HepG2 (cell line): Measurements from ENCODE around the gene LIME1. TPM values are rescaled to one million over a fixed set of nuclear protein-coding genes. Genes with fewer than 3 reads are reported as not detected.

Experiments used
- ETV6 ChIP-seq: sonication (generic); formaldehyde crosslinking; conservative IDR thresholded peaks from 2 replicates; pipeline ENCODE4 v1.4.0; 2020; ENCODE audit warnings: missing genetic modification reagents
- FOSL2 ChIP-seq: sonication (generic); formaldehyde crosslinking; IDR thresholded peaks from 2 replicates; pipeline ENCODE4 v1.4.0; 2020; ENCODE audit warnings: missing genetic modification reagents
- FOXA1 ChIP-seq, 2 experiments: fragments of 450-650 bp in 1 of 2; sonication (generic) in 1 of 2; formaldehyde crosslinking in 1 of 2; IDR thresholded peaks; 2 replicates each; pipeline versions ENCODE4 v1.4.0 to v1.6.1; 2016 to 2020; ENCODE audit warnings: missing genetic modification reagents in 1 of 2
- MBD4 ChIP-seq: IDR thresholded peaks from 2 replicates; pipeline ENCODE4 v1.6.1; 2012; ENCODE audit warnings: low read length, inconsistent platforms, borderline replicate concordance
- MNT ChIP-seq: fragments of 450-650 bp; IDR thresholded peaks from 2 replicates; pipeline ENCODE4 v1.6.1; 2016
- NFE2L2 ChIP-seq: fragments of 150-350 bp; IDR thresholded peaks from 2 replicates; pipeline ENCODE4 v1.6.1; 2014; ENCODE audit warnings: low read length
- TBX3 ChIP-seq: fragments of 450-650 bp; IDR thresholded peaks from 2 replicates; pipeline ENCODE4 v1.6.1; 2017; ENCODE audit warnings: antibody characterized with exemption, mild to moderate bottlenecking, inconsistent platforms, borderline replicate concordance
- ZBTB21 ChIP-seq: sonication (generic); formaldehyde crosslinking; IDR thresholded peaks from 2 replicates; pipeline ENCODE4 v1.4.0; 2020; ENCODE audit warnings: missing genetic modification reagents
- ZKSCAN8 ChIP-seq: IDR thresholded peaks from 2 replicates; pipeline ENCODE4 v1.6.1; 2016; ENCODE audit warnings: borderline replicate concordance, missing genetic modification reagents, missing compliant biosample characterization
- ZNF569 ChIP-seq: sonication (generic); formaldehyde crosslinking; IDR thresholded peaks from 2 replicates; pipeline ENCODE4 v1.5.0; 2020; ENCODE audit warnings: mild to moderate bottlenecking, missing genetic modification reagents, moderate library complexity, borderline replicate concordance
- ZNF720 ChIP-seq: sonication (generic); formaldehyde crosslinking; IDR thresholded peaks from 2 replicates; pipeline ENCODE4 v1.4.0; 2020; ENCODE audit warnings: missing genetic modification reagents
- polyA plus RNA-seq, 8 experiments: library from polyadenylated mRNA; depleted of rRNA in 3 of 8; stranded (reverse) in 7 of 8; unstranded in 1 of 8; fragments of >200 nt; fragmentation: Illumina TruSeq in 4 of 8; extraction: Trizol in 4 of 8; gene quantifications; 2 replicates each; pipeline versions ENCODE4 v1.2.1 to v1.2.3, GENCODE V29; 2011 to 2016; ENCODE audit warnings: low read depth in 4 of 8, missing spikeins in 1 of 8, mixed read lengths in 1 of 8; ENCODE audit not compliant: insufficient read depth in 1 of 8
- total RNA-seq, 5 experiments: library from RNA; depleted of rRNA; stranded (reverse); fragments of >200 nt; fragmentation: Illumina TruSeq; extraction: Trizol; gene quantifications; 2 replicates each; pipeline ENCODE4 v1.2.3, GENCODE V29; 2016; ENCODE audit warnings: low read depth in 1 of 5
- TF ChIP-seq, protein P1 (sequence below): conservative IDR thresholded peaks from 2 replicates; pipeline ENCODE4 v1.6.1; 2018; ENCODE audit warnings: missing genetic modification reagents
- TF ChIP-seq, protein P2 (sequence below), 2 experiments: sonication (generic) in 1 of 2; formaldehyde crosslinking in 1 of 2; IDR thresholded peaks; 2 replicates each; pipeline versions ENCODE4 v1.4.0 to v1.6.1; 2016 to 2020; ENCODE audit warnings: borderline replicate concordance in 1 of 2, low read depth in 1 of 2, mild to moderate bottlenecking in 1 of 2, missing genetic modification reagents in 1 of 2
- TF ChIP-seq, protein P3 (sequence below): sonication (generic); formaldehyde crosslinking; IDR thresholded peaks from 2 replicates; pipeline ENCODE4 v1.4.0; 2020; ENCODE audit warnings: missing genetic modification reagents, mild to moderate bottlenecking, borderline replicate concordance

LIME1 gene
- total and polyA plus RNA-seq, 2 of the 13 experiments (the other 11 are each of a cell fraction or from before 2014, with no cell fraction given) = 13.0 to 61.5 TPM

DNA sequence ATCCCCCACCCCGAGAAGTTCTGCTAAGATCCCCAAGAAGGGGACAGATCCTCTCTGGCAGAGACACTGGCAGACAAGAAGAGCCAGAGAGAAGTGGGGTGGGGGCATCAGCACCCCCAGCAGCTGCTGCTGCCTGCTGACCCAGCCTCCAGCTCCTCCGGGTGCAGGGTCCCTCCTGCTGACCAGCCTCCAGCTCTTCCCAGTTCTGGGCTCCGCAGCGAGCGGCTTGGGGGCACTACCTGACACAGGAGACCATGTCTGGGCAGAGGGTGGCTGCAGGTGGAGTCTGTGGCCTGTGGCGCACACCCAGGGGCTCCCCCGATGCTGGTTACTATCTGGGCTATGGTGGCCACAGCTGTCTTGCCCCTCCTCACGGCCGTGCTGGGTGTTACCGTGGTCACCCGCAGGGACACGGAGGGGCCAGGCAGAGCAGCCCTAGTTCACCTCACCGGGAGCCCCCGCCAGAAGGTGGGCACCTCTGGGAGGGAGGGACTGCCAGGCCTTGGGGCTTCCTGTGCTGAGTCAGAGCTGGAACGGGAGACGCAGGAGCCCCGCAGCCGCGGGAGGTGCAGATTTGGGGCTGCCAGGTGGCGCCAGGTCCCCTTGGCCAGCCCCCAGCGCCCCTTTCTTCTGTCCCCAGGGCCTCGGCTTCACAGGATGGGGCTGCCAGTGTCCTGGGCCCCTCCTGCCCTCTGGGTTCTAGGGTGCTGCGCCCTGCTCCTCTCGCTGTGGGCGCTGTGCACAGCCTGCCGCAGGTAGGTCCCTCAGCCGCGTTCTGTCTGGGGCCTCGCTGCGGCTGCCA, 630 bp downstream of the LIME1 start (continued):
- TF ChIP-seq, protein P1, sequence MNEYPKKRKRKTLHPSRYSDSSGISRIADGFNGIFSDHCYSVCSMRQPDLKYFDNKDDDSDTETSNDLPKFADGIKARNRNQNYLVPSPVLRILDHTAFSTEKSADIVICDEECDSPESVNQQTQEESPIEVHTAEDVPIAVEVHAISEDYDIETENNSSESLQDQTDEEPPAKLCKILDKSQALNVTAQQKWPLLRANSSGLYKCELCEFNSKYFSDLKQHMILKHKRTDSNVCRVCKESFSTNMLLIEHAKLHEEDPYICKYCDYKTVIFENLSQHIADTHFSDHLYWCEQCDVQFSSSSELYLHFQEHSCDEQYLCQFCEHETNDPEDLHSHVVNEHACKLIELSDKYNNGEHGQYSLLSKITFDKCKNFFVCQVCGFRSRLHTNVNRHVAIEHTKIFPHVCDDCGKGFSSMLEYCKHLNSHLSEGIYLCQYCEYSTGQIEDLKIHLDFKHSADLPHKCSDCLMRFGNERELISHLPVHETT (CRISPR knock-in tag) = no peak; the same call in 1 of the 2 replicates
- TF ChIP-seq, protein P2, sequence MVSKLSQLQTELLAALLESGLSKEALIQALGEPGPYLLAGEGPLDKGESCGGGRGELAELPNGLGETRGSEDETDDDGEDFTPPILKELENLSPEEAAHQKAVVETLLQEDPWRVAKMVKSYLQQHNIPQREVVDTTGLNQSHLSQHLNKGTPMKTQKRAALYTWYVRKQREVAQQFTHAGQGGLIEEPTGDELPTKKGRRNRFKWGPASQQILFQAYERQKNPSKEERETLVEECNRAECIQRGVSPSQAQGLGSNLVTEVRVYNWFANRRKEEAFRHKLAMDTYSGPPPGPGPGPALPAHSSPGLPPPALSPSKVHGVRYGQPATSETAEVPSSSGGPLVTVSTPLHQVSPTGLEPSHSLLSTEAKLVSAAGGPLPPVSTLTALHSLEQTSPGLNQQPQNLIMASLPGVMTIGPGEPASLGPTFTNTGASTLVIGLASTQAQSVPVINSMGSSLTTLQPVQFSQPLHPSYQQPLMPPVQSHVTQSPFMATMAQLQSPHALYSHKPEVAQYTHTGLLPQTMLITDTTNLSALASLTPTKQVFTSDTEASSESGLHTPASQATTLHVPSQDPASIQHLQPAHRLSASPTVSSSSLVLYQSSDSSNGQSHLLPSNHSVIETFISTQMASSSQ (IDR thresholded peaks at IDR 0.05; ENCODE audit: low read depth) = no peak
- TF ChIP-seq, protein P2 (CRISPR knock-in tag; IDR thresholded peaks at IDR 0.05; ENCODE audit: borderline replicate concordance) = no peak
- no peak for TF ChIP-seq ZBTB21 (CRISPR knock-in tag)
- TF ChIP-seq ZKSCAN8 (CRISPR knock-in tag) = 0 out of 2 replicates have a peak, but pooled peaks have one; percentile 7
- TF ChIP-seq, protein P3, sequence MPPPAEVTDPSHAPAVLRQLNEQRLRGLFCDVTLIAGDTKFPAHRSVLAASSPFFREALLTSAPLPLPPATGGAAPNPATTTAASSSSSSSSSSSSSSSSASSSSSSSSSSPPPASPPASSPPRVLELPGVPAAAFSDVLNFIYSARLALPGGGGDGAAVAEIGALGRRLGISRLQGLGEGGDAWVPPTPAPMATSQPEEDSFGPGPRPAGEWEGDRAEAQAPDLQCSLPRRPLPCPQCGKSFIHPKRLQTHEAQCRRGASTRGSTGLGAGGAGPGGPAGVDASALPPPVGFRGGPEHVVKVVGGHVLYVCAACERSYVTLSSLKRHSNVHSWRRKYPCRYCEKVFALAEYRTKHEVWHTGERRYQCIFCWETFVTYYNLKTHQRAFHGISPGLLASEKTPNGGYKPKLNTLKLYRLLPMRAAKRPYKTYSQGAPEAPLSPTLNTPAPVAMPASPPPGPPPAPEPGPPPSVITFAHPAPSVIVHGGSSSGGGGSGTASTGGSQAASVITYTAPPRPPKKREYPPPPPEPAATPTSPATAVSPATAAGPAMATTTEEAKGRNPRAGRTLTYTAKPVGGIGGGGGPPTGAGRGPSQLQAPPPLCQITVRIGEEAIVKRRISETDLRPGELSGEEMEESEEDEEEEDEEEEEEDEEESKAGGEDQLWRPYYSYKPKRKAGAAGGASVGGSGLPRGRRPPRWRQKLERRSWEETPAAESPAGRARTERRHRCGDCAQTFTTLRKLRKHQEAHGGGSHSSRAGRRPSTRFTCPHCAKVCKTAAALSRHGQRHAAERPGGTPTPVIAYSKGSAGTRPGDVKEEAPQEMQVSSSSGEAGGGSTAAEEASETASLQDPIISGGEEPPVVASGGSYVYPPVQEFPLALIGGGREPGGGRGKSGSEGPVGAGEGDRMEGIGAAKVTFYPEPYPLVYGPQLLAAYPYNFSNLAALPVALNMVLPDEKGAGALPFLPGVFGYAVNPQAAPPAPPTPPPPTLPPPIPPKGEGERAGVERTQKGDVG (CRISPR knock-in tag) = peak; percentile 64
- TF ChIP-seq ETV6 = peak; percentile 60
- TF ChIP-seq MNT = no peak
- no peak for TF ChIP-seq FOXA1 (IDR thresholded peaks at IDR 0.05)
- TF ChIP-seq FOXA1 (CRISPR knock-in tag; IDR thresholded peaks at IDR 0.05) = no peak; the same call in 1 of the 2 replicates
- TF ChIP-seq ZNF569 = no peak
- no peak for TF ChIP-seq MBD4
- no peak for TF ChIP-seq ZNF720
- TF ChIP-seq TBX3 = no peak
- peak; percentile 40; the same call in 1 of the 2 replicates for TF ChIP-seq FOSL2 (CRISPR knock-in tag)
- TF ChIP-seq NFE2L2 = no peak
